Activated naive CD8-positive, alpha-beta T cell treated with anti-CD3 and anti-CD28 coated beads for 36 hours (primary cell): ENCODE measurements around the gene NMNAT2. TPM values are rescaled to one million over a fixed set of nuclear protein-coding genes. Genes with fewer than 3 reads are reported as not detected.

ENCODE experiments used
- DNase-seq: peaks from one replicate; pipeline ENCODE4 v3.0.0; 2021
- H3K27ac Mint-ChIP-seq: one replicate; pipeline ENCODE4 v1.8.0; 2022; ENCODE audit warnings: mild to moderate bottlenecking, moderate library complexity, mixed read lengths
- H3K27me3 Mint-ChIP-seq: one replicate; pipeline ENCODE4 v1.8.0; 2022; ENCODE audit warnings: mild to moderate bottlenecking, mixed read lengths
- H3K36me3 Mint-ChIP-seq: one replicate; pipeline ENCODE4 v1.8.0; 2021; ENCODE audit warnings: mild to moderate bottlenecking, mixed read lengths
- H3K4me1 Mint-ChIP-seq: one replicate; pipeline ENCODE4 v1.8.0; 2021; ENCODE audit warnings: mixed read lengths
- H3K4me3 Mint-ChIP-seq: one replicate; pipeline ENCODE4 v1.8.0; 2022; ENCODE audit warnings: mild to moderate bottlenecking, moderate library complexity, mixed read lengths
- H3K9me3 Mint-ChIP-seq: one replicate; pipeline ENCODE4 v1.8.0; 2022; ENCODE audit warnings: mixed read lengths
- total RNA-seq, 2 experiments: library from RNA; stranded (reverse); gene quantifications; one replicate each; pipeline ENCODE4 v1.2.3, GENCODE V29; 2021

Gene NMNAT2
- total RNA-seq, 2 experiments from 2014 or later = not detected

GRCh38 chr1:183394435-183394834 is 23.7 kb downstream of the NMNAT2 start:
- peaks cover 47% of the 10 kb centered on the region for H3K27me3 Mint-ChIP-seq
- no peaks in the 10 kb centered on the region for H3K9me3 Mint-ChIP-seq
- DNase-seq = no peak
- H3K4me1 Mint-ChIP-seq = no peaks in the 10 kb centered on the region
- H3K4me3 Mint-ChIP-seq = no peak overlapping the region
- no peaks in the 10 kb centered on the region for H3K36me3 Mint-ChIP-seq
- no peak overlapping the region for H3K27ac Mint-ChIP-seq

DNA sequence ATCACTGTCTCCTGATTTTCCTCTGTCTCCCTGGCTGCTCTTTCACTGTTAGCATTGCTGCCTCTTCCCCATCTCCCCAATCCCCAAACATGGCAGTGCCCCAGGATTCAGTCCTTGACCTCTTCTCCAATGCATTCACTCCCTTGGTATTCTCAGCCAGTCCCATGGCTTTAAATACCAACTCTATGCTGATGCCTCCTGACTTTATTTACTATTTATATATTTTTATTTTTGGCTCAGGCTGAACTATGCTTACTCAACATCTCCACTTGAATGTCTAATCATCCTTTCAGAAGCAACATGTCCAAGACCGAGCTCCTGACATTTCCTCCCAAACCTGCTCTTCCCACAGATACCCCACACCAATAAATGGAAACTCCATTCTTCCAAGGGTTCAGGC is 26.3 kb downstream of the NMNAT2 start:
- H3K27ac Mint-ChIP-seq = no peak overlapping the region
- peaks cover 37% of the 10 kb centered on the region for H3K27me3 Mint-ChIP-seq
- DNase-seq = no peak
- no peaks in the 10 kb centered on the region for H3K36me3 Mint-ChIP-seq
- H3K4me1 Mint-ChIP-seq = no peaks in the 10 kb centered on the region
- H3K4me3 Mint-ChIP-seq = no peak overlapping the region
- no peaks in the 10 kb centered on the region for H3K9me3 Mint-ChIP-seq

GRCh38 chr1:183390561-183390960 is 27.6 kb downstream of the NMNAT2 start:
- Mint-ChIP-seq H3K4me3 (no peak overlapping the region), H3K36me3 (no peaks in the 10 kb centered on the region), H3K9me3 (no peaks in the 10 kb centered on the region), H3K4me1 (no peaks in the 10 kb centered on the region), H3K27me3 (peaks cover 28% of the 10 kb centered on the region), H3K27ac (no peak overlapping the region)
- DNase-seq = no peak

DNA sequence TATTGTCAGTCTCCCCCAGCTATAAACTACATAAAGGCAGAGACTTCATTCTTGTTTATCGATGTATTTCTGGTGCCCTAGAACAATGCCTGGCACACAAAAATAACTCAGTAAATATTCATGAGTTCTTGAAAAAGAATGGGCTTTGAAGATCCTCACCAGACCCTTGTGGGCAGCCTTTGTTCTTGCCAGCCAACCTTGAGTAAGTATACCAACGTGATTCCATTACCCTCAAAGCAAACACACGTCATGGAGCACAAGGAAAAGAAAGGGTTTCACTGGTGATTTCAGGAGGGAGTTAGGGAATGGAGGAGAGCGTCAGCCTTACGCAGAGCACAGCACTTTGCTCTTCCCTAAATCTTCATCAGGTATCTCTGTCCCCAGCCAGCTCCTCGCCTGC is 29.4 kb downstream of the NMNAT2 start:
- peaks cover 14% of the 10 kb centered on the region for H3K27me3 Mint-ChIP-seq
- H3K4me3 Mint-ChIP-seq = no peak overlapping the region
- no peaks in the 10 kb centered on the region for H3K4me1 Mint-ChIP-seq
- H3K27ac Mint-ChIP-seq = no peak overlapping the region
- H3K9me3 Mint-ChIP-seq = no peaks in the 10 kb centered on the region
- H3K36me3 Mint-ChIP-seq = no peaks in the 10 kb centered on the region
- DNase-seq = no peak

GRCh38 chr1:183385340-183386144 is 32.6 kb downstream of the NMNAT2 start:
- H3K4me1 Mint-ChIP-seq = no peaks in the 10 kb centered on the region
- H3K27ac Mint-ChIP-seq = no peak overlapping the region
- no peak overlapping the region for H3K4me3 Mint-ChIP-seq
- no peaks in the 10 kb centered on the region for H3K36me3 Mint-ChIP-seq
- DNase-seq = no peak
- H3K9me3 Mint-ChIP-seq = no peaks in the 10 kb centered on the region
- peaks cover 17% of the 10 kb centered on the region for H3K27me3 Mint-ChIP-seq

- Mint-ChIP-seq H3K36me3 (no peaks in the 10 kb centered on the region), H3K9me3 (no peaks in the 10 kb centered on the region), H3K4me1 (no peaks in the 10 kb centered on the region), H3K27ac (no peak overlapping the region), H3K27me3 (peaks cover 15% of the 10 kb centered on the region), H3K4me3 (no peak overlapping the region)
- DNase-seq = no peak
Observed at GRCh38 chr1:183379951-183380350, 38.2 kb downstream of the NMNAT2 start.

- Mint-ChIP-seq H3K27me3 (peaks cover 15% of the 10 kb centered on the region), H3K4me1 (no peaks in the 10 kb centered on the region), H3K9me3 (no peaks in the 10 kb centered on the region), H3K4me3 (no peak overlapping the region), H3K36me3 (no peaks in the 10 kb centered on the region), H3K27ac (no peak overlapping the region)
- DNase-seq = no peak
Observed at GRCh38 chr1:183375381-183375780, 42.8 kb downstream of the NMNAT2 start.

GRCh38 chr1:183374825-183375224 is 43.4 kb downstream of the NMNAT2 start:
- DNase-seq = no peak
- Mint-ChIP-seq H3K4me1 (no peaks in the 10 kb centered on the region), H3K27ac (no peak overlapping the region), H3K4me3 (no peak overlapping the region), H3K9me3 (no peaks in the 10 kb centered on the region), H3K27me3 (peaks cover 16% of the 10 kb centered on the region), H3K36me3 (no peaks in the 10 kb centered on the region)

- H3K27ac Mint-ChIP-seq = no peak overlapping the region
- no peaks in the 10 kb centered on the region for H3K36me3 Mint-ChIP-seq
- no peaks in the 10 kb centered on the region for H3K9me3 Mint-ChIP-seq
- DNase-seq = no peak
- H3K4me3 Mint-ChIP-seq = no peak overlapping the region
- peaks cover 21% of the 10 kb centered on the region for H3K27me3 Mint-ChIP-seq
- H3K4me1 Mint-ChIP-seq = no peaks in the 10 kb centered on the region
Observed at GRCh38 chr1:183372586-183373230, 45.5 kb downstream of the NMNAT2 start.

- DNase-seq = no peak
- peaks cover 19% of the 10 kb centered on the region for H3K27me3 Mint-ChIP-seq
- no peak overlapping the region for H3K27ac Mint-ChIP-seq
- H3K4me1 Mint-ChIP-seq = no peaks in the 10 kb centered on the region
- no peaks in the 10 kb centered on the region for H3K36me3 Mint-ChIP-seq
- no peaks in the 10 kb centered on the region for H3K9me3 Mint-ChIP-seq
- no peak overlapping the region for H3K4me3 Mint-ChIP-seq
Observed at GRCh38 chr1:183370399-183371058, 47.7 kb downstream of the NMNAT2 start.

DNA sequence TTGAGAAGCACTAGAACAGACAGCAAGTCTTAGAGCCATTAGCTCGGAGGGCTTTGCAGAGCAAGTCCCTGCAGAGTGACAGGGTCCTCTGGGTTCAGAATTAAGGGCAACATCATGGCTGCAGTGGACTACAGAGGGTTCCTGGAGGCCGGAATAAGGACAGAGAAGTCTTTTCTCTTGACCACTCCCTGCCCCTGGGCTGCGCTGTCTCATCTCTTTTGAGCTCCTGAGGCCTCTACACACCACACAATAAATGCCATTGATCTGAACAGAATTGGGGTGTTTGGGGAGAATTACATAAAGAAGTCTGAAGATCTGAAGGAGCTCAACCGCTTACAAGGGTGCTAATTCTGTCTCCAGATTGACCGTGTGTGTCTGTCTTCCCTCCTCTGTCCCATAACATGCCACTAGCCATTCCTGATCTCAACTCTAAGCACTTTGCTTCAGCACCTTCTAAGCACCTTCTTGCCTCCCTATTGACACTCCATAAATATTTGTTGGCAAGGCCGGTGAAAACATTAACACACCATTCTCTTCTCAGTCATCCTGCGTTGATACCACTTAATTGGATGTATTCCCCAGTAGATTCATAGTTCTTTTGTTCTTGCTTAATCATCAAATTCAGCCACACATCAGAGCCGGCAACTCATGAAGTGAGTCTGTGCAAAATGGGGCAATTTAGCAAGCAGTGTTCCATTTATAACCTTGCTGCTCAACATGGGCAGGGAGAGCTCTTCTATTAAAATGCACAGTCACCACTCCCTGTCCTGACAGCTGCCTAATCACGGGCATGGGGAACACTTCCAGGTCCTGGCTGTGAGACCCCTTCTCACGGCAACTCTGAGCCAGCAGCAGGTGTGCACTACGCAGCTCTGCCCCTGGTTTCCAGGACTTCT is 49.7 kb downstream of the NMNAT2 start:
- Mint-ChIP-seq H3K4me1 (no peaks in the 10 kb centered on the region), H3K9me3 (no peaks in the 10 kb centered on the region), H3K27ac (no peak overlapping the region), H3K27me3 (peaks cover 19% of the 10 kb centered on the region), H3K4me3 (no peak overlapping the region), H3K36me3 (no peaks in the 10 kb centered on the region)
- DNase-seq = no peak

- Mint-ChIP-seq H3K4me3 (no peak overlapping the region), H3K4me1 (no peaks in the 10 kb centered on the region), H3K9me3 (no peaks in the 10 kb centered on the region), H3K36me3 (no peaks in the 10 kb centered on the region), H3K27ac (no peak overlapping the region), H3K27me3 (peaks cover 18% of the 10 kb centered on the region)
- DNase-seq = no peak
Observed at GRCh38 chr1:183366116-183366515, 52.1 kb downstream of the NMNAT2 start.

GRCh38 chr1:183365676-183366075 is 52.5 kb downstream of the NMNAT2 start:
- Mint-ChIP-seq H3K27me3 (peaks cover 14% of the 10 kb centered on the region), H3K4me1 (no peaks in the 10 kb centered on the region), H3K36me3 (no peaks in the 10 kb centered on the region), H3K27ac (no peak overlapping the region), H3K4me3 (no peak overlapping the region), H3K9me3 (no peaks in the 10 kb centered on the region)
- no peak for DNase-seq

GRCh38 chr1:183365093-183365492 is 53.1 kb downstream of the NMNAT2 start:
- Mint-ChIP-seq H3K27ac (no peak overlapping the region), H3K4me3 (no peak overlapping the region), H3K36me3 (no peaks in the 10 kb centered on the region), H3K9me3 (no peaks in the 10 kb centered on the region), H3K27me3 (peaks cover 15% of the 10 kb centered on the region), H3K4me1 (no peaks in the 10 kb centered on the region)
- DNase-seq = no peak

DNA sequence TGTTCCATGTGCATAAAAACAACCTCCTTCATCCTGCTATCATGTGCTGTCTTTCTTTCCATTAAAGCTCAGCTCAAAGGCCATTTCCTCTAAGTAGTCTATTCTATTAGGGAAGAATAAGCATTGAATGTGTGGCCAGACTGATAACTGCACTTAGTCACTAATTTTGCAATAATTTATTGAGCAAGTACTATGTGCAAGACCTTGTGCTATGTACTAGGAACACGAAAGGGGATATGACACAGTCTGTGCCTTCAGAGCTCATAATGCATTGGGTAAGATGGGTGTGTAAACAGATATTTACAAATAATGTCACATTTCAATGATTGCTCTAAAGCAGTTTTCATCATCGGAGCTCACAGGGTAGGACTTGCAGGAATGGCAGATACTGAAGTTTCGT is 54.2 kb downstream of the NMNAT2 start:
- Mint-ChIP-seq H3K4me3 (no peak overlapping the region), H3K27ac (no peak overlapping the region), H3K27me3 (peaks cover 10% of the 10 kb centered on the region), H3K4me1 (no peaks in the 10 kb centered on the region), H3K36me3 (no peaks in the 10 kb centered on the region), H3K9me3 (no peaks in the 10 kb centered on the region)
- no peak for DNase-seq
